CD14-positive monocyte (primary cell): Measurements from ENCODE around the gene TSPAN5. TPM values are rescaled to one million over a fixed set of nuclear protein-coding genes. Genes with fewer than 3 reads are reported as not detected.

Experiments used
- DNase-seq, 3 donors: peaks; one replicate each; pipeline ENCODE4 v3.0.0-alpha.2; 2011 to 2022
- H2AFZ ChIP-seq: 2 replicates; pipeline ENCODE4 v1.6.0; 2012; ENCODE audit warnings: mild to moderate bottlenecking, low read depth, low read length, inconsistent platforms; ENCODE audit not compliant: insufficient read depth, poor library complexity, severe bottlenecking
- H3K27ac ChIP-seq, 2 donors: 1 replicate in 1 of 2; 2 replicates in 1 of 2; pipeline ENCODE4 v1.5.1; 2012 to 2013; ENCODE audit warnings: low read length in 2 of 2, control low read depth in 1 of 2, inconsistent platforms in 1 of 2, low read depth in 1 of 2, mild to moderate bottlenecking in 1 of 2
- H3K27me3 ChIP-seq, 2 donors: one replicate each; pipeline versions ENCODE4 v1.6.0 to v1.6.1; 2011 to 2013; ENCODE audit warnings: low read length in 2 of 2; ENCODE audit not compliant: control insufficient read depth in 2 of 2, insufficient read depth in 2 of 2
- H3K36me3 ChIP-seq, 2 donors: replicated peaks in 1 of 2; 1 replicate in 1 of 2; 2 replicates in 1 of 2; pipeline versions ENCODE4 v1.5.1 to v1.6.1; 2012 to 2013; ENCODE audit warnings: low read length in 2 of 2, control low read depth in 1 of 2, inconsistent platforms in 1 of 2, mild to moderate bottlenecking in 1 of 2; ENCODE audit not compliant: insufficient read depth in 2 of 2, control insufficient read depth in 1 of 2
- H3K4me1 ChIP-seq, 2 donors: 1 replicate in 1 of 2; 2 replicates in 1 of 2; pipeline versions ENCODE4 v1.5.1 to v1.6.1; 2012 to 2013; ENCODE audit warnings: low read length in 2 of 2, control low read depth in 1 of 2, inconsistent platforms in 1 of 2, mild to moderate bottlenecking in 1 of 2, moderate library complexity in 1 of 2; ENCODE audit not compliant: insufficient read depth in 2 of 2, control insufficient read depth in 1 of 2
- H3K4me2 ChIP-seq: replicated peaks from 2 replicates; pipeline ENCODE3; 2012; ENCODE audit warnings: low read length, moderate library complexity, mild to moderate bottlenecking; ENCODE audit not compliant: poor library complexity, severe bottlenecking; ENCODE audit errors: extremely low read depth
- H3K4me3 ChIP-seq, 3 experiments: fragments of 200-600 bp in 1 of 3; sonication (generic) in 1 of 3; replicated peaks in 1 of 3; 1 replicate in 2 of 3; 2 replicates in 1 of 3; pipeline ENCODE4 v1.5.1; 2011 to 2013; ENCODE audit warnings: low read length in 3 of 3, mild to moderate bottlenecking in 3 of 3, control low read depth in 2 of 3, low read depth in 2 of 3, inconsistent platforms in 1 of 3, moderate library complexity in 1 of 3
- H3K79me2 ChIP-seq: 2 replicates; pipeline ENCODE4 v1.6.0; 2012; ENCODE audit warnings: mild to moderate bottlenecking, control low read depth, inconsistent platforms, low read length, moderate library complexity; ENCODE audit not compliant: insufficient read depth
- H3K9ac ChIP-seq: 2 replicates; pipeline ENCODE4 v1.6.0; 2017; ENCODE audit warnings: low read length, mild to moderate bottlenecking; ENCODE audit not compliant: insufficient read depth, poor library complexity, severe bottlenecking
- H3K9me3 ChIP-seq, 2 donors: replicated peaks in 1 of 2; 1 replicate in 1 of 2; 2 replicates in 1 of 2; pipeline versions ENCODE4 v1.5.1 to v1.6.1; 2012 to 2013; ENCODE audit warnings: low read length in 2 of 2, control low read depth in 1 of 2; ENCODE audit not compliant: control insufficient read depth in 1 of 2, insufficient read depth in 1 of 2
- H4K20me1 ChIP-seq: 2 replicates; pipeline ENCODE4 v1.6.0; 2012; ENCODE audit warnings: mild to moderate bottlenecking, low read length, control low read depth, moderate library complexity; ENCODE audit not compliant: insufficient read depth
- H3K27ac Mint-ChIP-seq, 7 donors: one replicate each; pipeline ENCODE4 v1.8.0; 2020; ENCODE audit warnings: mild to moderate bottlenecking in 7 of 7, mixed read lengths in 7 of 7, moderate library complexity in 6 of 7, inconsistent platforms in 2 of 7
- H3K27me3 Mint-ChIP-seq, 3 donors: one replicate each; pipeline ENCODE4 v1.8.0; 2021 to 2022; ENCODE audit warnings: low read depth in 3 of 3, mild to moderate bottlenecking in 3 of 3, mixed read lengths in 3 of 3, moderate library complexity in 3 of 3, inconsistent platforms in 1 of 3
- H3K36me3 Mint-ChIP-seq, 2 donors: one replicate each; pipeline ENCODE4 v1.8.0; 2020; ENCODE audit warnings: mixed read lengths in 2 of 2, inconsistent platforms in 1 of 2, mild to moderate bottlenecking in 1 of 2
- H3K4me1 Mint-ChIP-seq: one replicate; pipeline ENCODE4 v1.8.0; 2020; ENCODE audit warnings: mild to moderate bottlenecking, mixed read lengths
- H3K4me3 Mint-ChIP-seq, 2 donors: one replicate each; pipeline ENCODE4 v1.8.0; 2020; ENCODE audit warnings: mild to moderate bottlenecking in 2 of 2, mixed read lengths in 2 of 2, moderate library complexity in 1 of 2
- H3K9me3 Mint-ChIP-seq, 7 donors: one replicate each; pipeline ENCODE4 v1.8.0; 2020 to 2022; ENCODE audit warnings: mixed read lengths in 7 of 7, mild to moderate bottlenecking in 6 of 7, moderate library complexity in 6 of 7, inconsistent platforms in 2 of 7
- CTCF ChIP-seq: fragments of 200-600 bp; IDR thresholded peaks from one replicate; pipeline ENCODE4 v1.8.0; 2022; ENCODE audit warnings: antibody characterized with exemption, mild to moderate bottlenecking
- WGBS: methylation state at CpG from one replicate; pipeline ENCODE4 v1.1.5; 2013; ENCODE audit warnings: missing lambda C conversion rate; ENCODE audit not compliant: insufficient coverage; 5-methylcytosine and 5-hydroxymethylcytosine counted together
- intact Hi-C, 2 donors: fragments of 100-400 bp; cut with micrococcal nuclease; formaldehyde crosslinking; loops; one replicate each; pipeline versions ENCODE4 v1.15.0 to v1.15.1; 2023
- polyA plus RNA-seq, 3 donors: library from polyadenylated mRNA; depleted of rRNA in 1 of 3; unstranded in 2 of 3; stranded (reverse) in 1 of 3; fragments of 300-500 nt in 2 of 3; fragments of >200 nt in 1 of 3; fragmentation: Illumina TruSeq in 2 of 3; gene quantifications; 1 replicate in 2 of 3; 2 replicates in 1 of 3; pipeline ENCODE4 v1.2.3, GENCODE V29; 2012 to 2021

Gene TSPAN5
- polyA plus RNA-seq, 3 donors, result 0.09 to 1.1 (median 0.13) TPM

GRCh38 chr4:98522062-98522461 is 136.3 kb downstream of the TSPAN5 start:
- Histone ChIP-seq H3K9me3 (no peaks in the 10 kb centered on the region), H2AFZ (no peak overlapping the region), H4K20me1 (no peaks in the 10 kb centered on the region), H3K9ac (no peak overlapping the region), H3K36me3 (no peaks in the 10 kb centered on the region), H3K79me2 (no peaks in the 10 kb centered on the region), H3K4me2 (no peak overlapping the region), H3K27ac (no peak overlapping the region), H3K4me3 (no peak overlapping the region), H3K4me1 (no peaks in the 10 kb centered on the region), H3K27me3 (no peaks in the 10 kb centered on the region)
- no peak overlapping the region for H3K27ac Mint-ChIP-seq
- H3K27me3 Mint-ChIP-seq, result no peaks in the 10 kb centered on the region
- 28% methylated on average over 3 of the region's 5 CpGs for WGBS
- H3K4me1 Mint-ChIP-seq, result no peaks in the 10 kb centered on the region
- peaks cover 0 to 3% (median 0%) of the 10 kb centered on the region in 7 donors for H3K9me3 Mint-ChIP-seq
- H3K4me3 Mint-ChIP-seq, result no peak overlapping the region
- intact Hi-C loops, result no loop called here
- no peak for TF ChIP-seq CTCF
- DNase-seq, result no peak
- no peaks in the 10 kb centered on the region for H3K36me3 Mint-ChIP-seq

- Mint-ChIP-seq H3K4me3 (no peak overlapping the region), H3K36me3 (no peaks in the 10 kb centered on the region), H3K9me3 (peaks cover 0 to 3% (median 2%) of the 10 kb centered on the region in 7 donors), H3K27me3 (no peaks in the 10 kb centered on the region), H3K4me1 (no peaks in the 10 kb centered on the region), H3K27ac (no peak overlapping the region)
- no peaks in the 10 kb centered on the region for H3K27me3 ChIP-seq
- DNase-seq, result no peak
- no peak for TF ChIP-seq CTCF
- intact Hi-C loops, result no loop called here
- H3K4me3 ChIP-seq, result no peak overlapping the region
- no peaks in the 10 kb centered on the region for H3K79me2 ChIP-seq
- no peak overlapping the region for H3K9ac ChIP-seq
- H3K27ac ChIP-seq, result no peak overlapping the region
- no peaks in the 10 kb centered on the region for H3K36me3 ChIP-seq
- no peak overlapping the region for H2AFZ ChIP-seq
- H3K4me1 ChIP-seq, result no peaks in the 10 kb centered on the region
- H4K20me1 ChIP-seq, result no peaks in the 10 kb centered on the region
- no peak overlapping the region for H3K4me2 ChIP-seq
- H3K9me3 ChIP-seq, result peaks cover 0 to under 1% of the 10 kb centered on the region in 2 donors
These were observed 136.9 kb downstream of the TSPAN5 start for GRCh38 chr4:98521486-98521885.
